GM04504 (cell line): ENCODE results near the gene PPAN.
A peak's percentile ranks its signal among the peaks of the same experiment; 100 is the strongest.

Experiments
- DNase-seq: peaks from one replicate; pipeline ENCODE4 v3.0.0-alpha.2; 2012; ENCODE audit warnings: low read depth

The PPAN gene

GRCh38 chr19:10106100-10106936 lies at the start of gene PPAN:
TSS of gene PPAN (plus strand) at chr19:10106362. CDS start at chr19:10106395, 33 bp downstream.
- peak; percentile 96 for DNase-seq

- no peak for DNase-seq
Observed at GRCh38 chr19:10061717-10062310, 44.3 kb upstream of the PPAN start.

GRCh38 chr19:10068205-10068604 lies 38.0 kb upstream of the PPAN start:
- DNase-seq, result no peak

GRCh38 chr19:10069046-10069445 lies 37.1 kb upstream of the PPAN start:
- DNase-seq, result no peak

- DNase-seq, result no peak
Observed at GRCh38 chr19:10070730-10071446, 35.3 kb upstream of the PPAN start.

- no peak for DNase-seq
Observed at GRCh38 chr19:10074153-10074552, 32.0 kb upstream of the PPAN start.

GRCh38 chr19:10076535-10076934 lies 29.6 kb upstream of the PPAN start:
- no peak for DNase-seq

GRCh38 chr19:10078329-10078728 lies 27.8 kb upstream of the PPAN start:
- no peak for DNase-seq

- DNase-seq, result no peak
Observed at GRCh38 chr19:10079031-10079453, 27.1 kb upstream of the PPAN start.

- no peak for DNase-seq
Observed at GRCh38 chr19:10083911-10084310, 22.3 kb upstream of the PPAN start.

- no peak for DNase-seq
Observed at GRCh38 chr19:10084803-10085202, 21.4 kb upstream of the PPAN start.

- no peak for DNase-seq
Observed at GRCh38 chr19:10085641-10086590, 20.2 kb upstream of the PPAN start, which contains the start of gene SHFL. TSS of gene SHFL (plus strand) at chr19:10086317. CDS start at chr19:10086428, 111 bp downstream.

- DNase-seq, result no peak
Observed at GRCh38 chr19:10086591-10087192, 19.5 kb upstream of the PPAN start.

- no peak for DNase-seq
Observed at GRCh38 chr19:10087296-10088061, 18.7 kb upstream of the PPAN start.

GRCh38 chr19:10088949-10089554 lies 17.1 kb upstream of the PPAN start:
- no peak for DNase-seq

- DNase-seq, result no peak
Observed at GRCh38 chr19:10089801-10090375, 16.3 kb upstream of the PPAN start.

- DNase-seq, result no peak
Observed at GRCh38 chr19:10091370-10091687, 14.8 kb upstream of the PPAN start.

- DNase-seq, result no peak
Observed at GRCh38 chr19:10091895-10092641, 14.1 kb upstream of the PPAN start.

GRCh38 chr19:10092648-10093294 lies 13.4 kb upstream of the PPAN start:
- DNase-seq, result no peak
